NOMO-1 (cell line): Measurements from ENCODE around the gene UPF1.
A peak's percentile ranks its signal among the peaks of the same experiment; 100 is the strongest.
"Not testable (repeated sequence)": the region's sequence is repeated elsewhere in the genome, so short reads cannot be mapped to it uniquely, and the experiment has no call there.

Source experiments
- DNase-seq, 2 experiments: peaks; one replicate each; lab custom pipeline; 2025; ENCODE audit not compliant: unreplicated experiment in 2 of 2; lab: John Stamatoyannopoulos, UW

The UPF1 gene

GRCh38 chr19:18908917-18909619 is 77.3 kb downstream of the UPF1 start:
- DNase-seq: no peak

GRCh38 chr19:18910010-18910409 is 78.3 kb downstream of the UPF1 start:
- DNase-seq: no peak

GRCh38 chr19:18910801-18911436 is 79.2 kb downstream of the UPF1 start:
- no peak for DNase-seq

- no peak for DNase-seq
These were observed 81.2 kb downstream of the UPF1 start for GRCh38 chr19:18912933-18913332.

- DNase-seq: no peak
These were observed 81.7 kb downstream of the UPF1 start for GRCh38 chr19:18913466-18913865.

GRCh38 chr19:18915639-18916038 is 83.9 kb downstream of the UPF1 start:
- peak in 1 of 2 experiments; percentile 12 for DNase-seq

- DNase-seq: not testable (repeated sequence)
These were observed 85.8 kb downstream of the UPF1 start for GRCh38 chr19:18917593-18917992.
